Dedifferentiated amniotic fluid mesenchymal stem cell (primary cell): Measurements from ENCODE around the gene PDIK1L.
"Not testable (repeated sequence)": the region's sequence is repeated elsewhere in the genome, so short reads cannot be mapped to it uniquely, and the experiment has no call there.

ENCODE experiments used
- DNase-seq: peaks from one replicate; pipeline ENCODE4 v3.0.0-alpha.2; 2016; ENCODE audit errors: extremely low spot score

The PDIK1L gene

GRCh38 chr1:26090893-26091292 is 20.7 kb upstream of the PDIK1L start:
- no peak for DNase-seq

DNA sequence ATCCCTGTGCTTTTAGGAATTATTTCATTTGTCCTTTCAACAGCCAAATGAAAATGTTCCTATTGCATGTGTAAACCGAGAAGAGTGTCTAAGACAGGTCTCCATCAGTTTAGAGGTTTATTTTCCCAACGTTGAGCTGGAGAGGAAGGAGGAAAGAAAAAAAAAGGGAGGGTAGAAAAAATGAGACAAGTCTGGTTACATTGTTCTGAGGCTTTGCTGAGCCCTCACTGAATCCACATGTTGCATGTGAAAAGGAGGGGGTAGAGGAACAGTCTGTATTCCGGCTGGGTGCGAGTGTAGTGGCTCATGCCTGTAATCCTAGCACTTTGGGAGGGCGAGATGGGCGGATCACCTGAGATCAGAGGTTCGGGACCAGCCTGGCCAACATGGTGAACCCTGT is 19.2 kb upstream of the PDIK1L start:
- DNase-seq: no peak

DNA sequence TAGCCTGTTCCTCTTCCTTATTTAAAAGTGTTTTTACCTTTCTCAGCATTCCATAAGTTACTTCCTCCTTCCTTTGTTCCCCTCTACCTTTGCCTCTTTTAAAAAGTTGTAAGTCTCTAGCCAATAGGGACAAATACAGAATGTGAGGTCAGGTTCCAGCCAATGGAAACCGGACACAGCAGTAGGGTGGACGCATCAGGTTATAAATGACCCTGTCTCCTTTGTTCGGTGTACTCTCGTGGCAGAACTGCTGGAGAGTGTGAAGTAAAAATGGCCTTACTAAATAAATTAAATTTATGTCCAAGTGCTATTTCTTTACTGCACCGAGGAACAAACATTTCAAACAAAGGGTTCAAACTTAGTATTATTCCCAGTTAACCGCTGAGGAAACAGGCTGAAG is 18.1 kb upstream of the PDIK1L start:
- not testable (repeated sequence) for DNase-seq

DNA sequence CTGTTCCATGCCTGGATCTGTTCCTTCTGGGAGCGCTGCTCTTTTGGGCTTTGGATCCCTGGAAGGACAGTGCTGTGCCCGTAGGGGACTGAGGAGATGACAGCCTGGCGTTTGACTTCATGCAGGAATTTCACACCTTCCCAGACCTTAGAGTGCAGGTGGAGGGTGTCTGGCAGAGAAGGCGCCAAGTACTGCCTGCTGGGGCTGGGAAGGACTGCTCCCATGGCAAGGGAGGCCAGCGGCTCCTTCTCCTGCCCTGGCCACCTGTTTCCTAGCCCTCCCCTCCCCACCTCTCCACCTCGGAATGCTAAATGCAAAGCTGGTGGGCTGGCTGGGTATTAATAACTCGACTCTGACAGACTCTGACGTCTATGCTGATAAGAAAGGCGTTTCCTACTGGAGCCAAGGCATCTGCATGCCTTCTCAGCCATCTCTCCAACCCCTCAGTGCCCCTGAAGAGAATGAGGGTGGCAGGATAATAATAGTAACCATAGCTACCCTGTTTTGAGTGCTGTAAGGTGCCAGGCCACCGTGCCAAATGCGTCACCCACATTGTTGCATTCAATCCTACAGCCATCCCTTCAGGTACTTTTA is 17.5 kb upstream of the PDIK1L start:
- no peak for DNase-seq

- no peak for DNase-seq
Measured at GRCh38 chr1:26094677-26095383, 16.8 kb upstream of the PDIK1L start.

- no peak for DNase-seq
Measured at GRCh38 chr1:26096471-26096870, 15.2 kb upstream of the PDIK1L start.

GRCh38 chr1:26097696-26098095 is 13.9 kb upstream of the PDIK1L start:
- no peak for DNase-seq

DNA sequence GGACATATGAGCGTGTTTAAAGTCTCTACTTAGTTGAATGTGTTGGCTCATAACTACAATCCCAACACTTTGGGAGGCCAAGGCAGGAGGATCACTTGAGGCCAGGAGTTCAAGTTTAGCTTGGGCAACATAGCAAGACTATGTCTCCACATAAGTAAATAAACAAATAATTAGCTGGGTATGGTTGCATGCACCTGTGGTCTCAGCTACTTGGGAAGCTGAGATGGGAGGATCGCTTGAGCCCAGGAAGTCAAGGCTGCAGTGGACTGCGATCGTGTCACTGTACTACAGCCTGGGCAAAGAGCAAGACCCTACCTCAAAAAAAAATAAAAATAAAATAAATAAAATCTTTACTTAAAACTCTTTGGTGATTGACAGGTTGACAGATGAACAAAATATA is 13.0 kb upstream of the PDIK1L start:
- no peak for DNase-seq

DNA sequence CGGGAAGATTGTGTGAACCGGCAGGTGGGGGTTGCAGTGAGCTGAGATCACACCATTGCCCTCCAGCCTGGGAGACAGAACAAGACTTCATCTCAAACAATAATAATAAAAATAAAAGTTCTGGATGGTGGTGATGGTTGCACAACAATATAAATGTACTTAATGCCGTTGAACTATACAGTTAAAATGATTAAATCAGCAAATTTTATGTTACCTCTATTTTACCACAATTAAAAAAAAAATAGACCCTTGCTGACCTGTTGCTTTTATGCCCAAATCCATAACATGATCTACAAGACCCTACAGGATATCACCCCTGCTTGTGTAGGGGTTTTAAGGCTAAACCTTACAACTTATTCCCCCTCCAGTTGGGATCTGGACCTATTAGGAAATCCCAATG is 11.8 kb upstream of the PDIK1L start:
- no peak for DNase-seq

- DNase-seq: not testable (repeated sequence)
Measured at GRCh38 chr1:26100204-26100603, 11.4 kb upstream of the PDIK1L start.

DNA sequence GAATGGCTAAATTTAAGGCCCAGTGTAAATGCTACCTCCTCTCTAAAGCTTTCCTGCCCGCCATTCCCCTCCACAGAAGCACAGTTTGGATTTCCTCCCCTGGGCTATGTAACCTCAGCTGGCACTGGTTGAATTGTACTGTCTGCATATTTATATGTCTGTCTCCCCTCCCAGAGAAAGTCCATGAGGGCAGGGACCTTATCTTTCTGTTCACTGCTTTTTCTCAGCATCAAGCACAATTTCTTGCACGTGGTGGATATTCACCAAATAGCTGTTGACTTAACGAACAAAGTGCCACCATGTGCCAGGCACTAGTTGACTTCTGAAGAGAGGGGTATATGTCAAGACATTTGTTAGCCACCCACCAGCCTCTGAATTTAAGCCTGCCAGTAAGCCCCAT is 9.5 kb upstream of the PDIK1L start:
- DNase-seq: no peak

DNA sequence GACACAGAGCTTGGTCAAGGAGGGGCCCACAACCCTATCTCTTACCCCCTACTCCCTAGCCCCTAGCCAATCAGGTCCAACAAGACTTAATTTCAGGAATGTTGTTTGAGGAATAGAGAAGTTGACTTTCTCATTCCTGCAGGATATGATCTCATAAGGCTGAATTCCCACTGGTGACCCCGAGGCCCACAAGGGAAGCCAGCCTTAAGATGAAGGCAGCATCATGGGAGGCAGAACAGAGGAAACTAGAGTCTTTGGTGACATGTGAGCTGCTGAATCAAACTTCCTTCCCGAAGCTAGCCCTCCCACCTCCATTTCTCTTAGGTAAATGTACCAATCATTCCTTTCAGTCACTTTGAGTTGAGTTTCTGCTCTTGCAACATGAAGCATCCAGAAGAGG is 9.1 kb upstream of the PDIK1L start:
- no peak for DNase-seq

- not testable (repeated sequence) for DNase-seq
Measured at GRCh38 chr1:26105226-26105548, 6.4 kb upstream of the PDIK1L start.

- no peak for DNase-seq
Measured at GRCh38 chr1:26109229-26110164, 2.1 kb upstream of the PDIK1L start.

GRCh38 chr1:26110731-26111529 is 694 bp upstream of the PDIK1L start:
- DNase-seq: no peak

- no peak for DNase-seq
Measured at GRCh38 chr1:26112407-26112775, 767 bp downstream of the PDIK1L start.

GRCh38 chr1:26114165-26114927 is 2.7 kb downstream of the PDIK1L start:
- DNase-seq: no peak

- no peak for DNase-seq
Measured at GRCh38 chr1:26119892-26120608, 8.4 kb downstream of the PDIK1L start.

GRCh38 chr1:26121854-26122773 is 10.5 kb downstream of the PDIK1L start:
- no peak for DNase-seq
